Islet of Langerhans (tissue), 1 donor: ENCODE data around the gene TMEM14A.
A peak's percentile ranks its signal among the peaks of the same experiment; 100 is the strongest.
"Not testable (repeated sequence)": the region's sequence is repeated elsewhere in the genome, so short reads cannot be mapped to it uniquely, and the experiment has no call there.

ENCODE experiments used
- FAIRE-seq: peaks from one replicate; lab custom pipeline; 2011; peaks lifted over from hg19 to GRCh38; lab: Jason Lieb, UNC

TMEM14A gene

GRCh38 chr6:52670502-52671409 is at the start of gene TMEM14A:
TSS of gene TMEM14A (plus strand) at chr6:52671113. CDS start at chr6:52677103, 5,990 bp downstream.
- no peak for FAIRE-seq

- FAIRE-seq, result no peak
Measured at GRCh38 chr6:52621631-52622030, 49.3 kb upstream of the TMEM14A start.

GRCh38 chr6:52622810-52623209 is 48.1 kb upstream of the TMEM14A start:
- FAIRE-seq, result no peak

GRCh38 chr6:52632011-52632410 is 38.9 kb upstream of the TMEM14A start:
- FAIRE-seq, result no peak

- FAIRE-seq, result peak; percentile 68
Measured at GRCh38 chr6:52634211-52634610, 36.7 kb upstream of the TMEM14A start.

DNA sequence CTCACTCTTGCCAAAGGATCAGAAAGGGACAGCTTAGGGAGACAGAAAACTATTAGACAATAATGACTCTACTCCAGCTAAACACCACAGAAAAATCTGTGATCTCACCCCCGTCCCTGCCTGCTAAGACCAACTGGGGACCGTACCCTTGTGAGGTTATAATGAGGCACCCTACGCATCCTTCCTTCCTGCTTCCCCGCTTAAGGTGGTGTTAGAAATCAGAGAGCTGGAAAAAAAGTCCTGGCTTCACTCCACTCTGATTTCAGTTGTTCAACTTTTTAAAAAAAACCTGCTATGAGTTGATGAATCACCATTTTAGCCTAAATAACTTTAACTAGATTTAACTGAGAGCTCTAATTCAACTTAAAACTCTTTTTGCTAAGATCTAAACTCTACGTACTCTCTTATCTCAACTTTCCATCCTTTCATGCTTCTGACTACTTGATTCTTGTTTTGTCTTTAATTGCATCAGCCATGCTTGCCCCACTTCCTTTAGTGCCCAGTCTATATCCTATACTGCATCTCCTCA is 35.8 kb upstream of the TMEM14A start:
- FAIRE-seq, result no peak

DNA sequence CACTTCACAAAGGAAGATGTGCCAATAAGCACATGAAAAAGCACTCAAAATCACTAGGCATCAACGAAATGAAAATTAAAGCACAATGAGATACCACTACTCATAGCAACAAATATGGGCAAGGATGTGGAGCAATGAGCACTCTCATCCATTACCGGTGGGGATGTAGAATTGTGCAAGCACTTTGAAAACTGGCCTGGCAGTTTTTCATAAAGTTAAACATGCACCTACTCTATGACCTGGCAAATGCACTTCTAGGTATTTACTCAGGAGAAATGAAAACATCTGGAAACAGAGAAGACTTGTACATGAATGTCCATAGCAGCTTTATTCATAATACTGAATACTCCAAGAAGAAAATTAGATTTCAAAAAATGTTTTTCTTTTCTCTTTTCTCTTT is 34.1 kb upstream of the TMEM14A start:
- FAIRE-seq, result no peak

GRCh38 chr6:52639493-52639892 is 31.4 kb upstream of the TMEM14A start:
- no peak for FAIRE-seq

- no peak for FAIRE-seq
Measured at GRCh38 chr6:52640170-52640569, 30.7 kb upstream of the TMEM14A start.

DNA sequence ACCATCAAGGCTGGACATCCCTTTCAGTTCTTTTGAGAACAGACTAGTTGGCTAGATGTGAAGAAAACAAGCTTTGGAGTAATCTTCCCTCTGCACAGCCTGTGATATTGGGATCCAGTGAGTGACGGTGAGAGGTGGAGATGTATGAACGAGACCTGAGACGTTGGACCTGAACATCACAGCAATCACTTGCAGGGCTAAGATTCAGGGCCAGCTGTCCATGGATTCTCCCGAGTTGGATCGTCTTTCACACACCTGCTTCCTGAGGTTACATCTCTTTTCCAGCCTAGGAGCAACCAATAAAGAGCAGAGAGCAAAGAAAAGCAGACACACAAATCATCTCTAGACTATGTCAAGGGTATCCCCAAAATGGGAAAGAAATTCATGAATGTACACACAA is 30.0 kb upstream of the TMEM14A start:
- no peak for FAIRE-seq

- no peak for FAIRE-seq
Measured at GRCh38 chr6:52641388-52641787, 29.5 kb upstream of the TMEM14A start.

- no peak for FAIRE-seq
Measured at GRCh38 chr6:52641826-52642225, 29.1 kb upstream of the TMEM14A start.

DNA sequence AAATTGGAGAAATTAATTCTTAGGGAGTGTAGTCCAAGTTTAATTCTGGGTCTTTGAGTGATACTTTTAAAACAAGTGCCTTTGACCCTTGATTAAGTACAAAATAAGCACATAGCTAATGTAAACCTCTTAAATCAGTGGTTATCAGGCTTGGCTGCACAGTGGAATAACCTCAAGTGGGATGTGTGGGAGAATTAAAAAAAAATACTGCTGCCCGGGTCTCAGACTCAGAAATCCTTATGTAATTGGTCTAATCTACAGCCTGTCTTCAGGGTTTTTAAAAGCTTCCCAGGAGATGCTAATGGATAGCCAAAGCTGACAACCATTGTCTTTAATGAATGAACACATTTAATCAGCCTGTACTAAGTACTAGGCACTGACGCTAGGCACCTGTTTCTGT is 28.5 kb upstream of the TMEM14A start:
- no peak for FAIRE-seq

GRCh38 chr6:52643158-52643557 is 27.8 kb upstream of the TMEM14A start:
- no peak for FAIRE-seq

GRCh38 chr6:52644253-52644652 is 26.7 kb upstream of the TMEM14A start:
- FAIRE-seq, result no peak

DNA sequence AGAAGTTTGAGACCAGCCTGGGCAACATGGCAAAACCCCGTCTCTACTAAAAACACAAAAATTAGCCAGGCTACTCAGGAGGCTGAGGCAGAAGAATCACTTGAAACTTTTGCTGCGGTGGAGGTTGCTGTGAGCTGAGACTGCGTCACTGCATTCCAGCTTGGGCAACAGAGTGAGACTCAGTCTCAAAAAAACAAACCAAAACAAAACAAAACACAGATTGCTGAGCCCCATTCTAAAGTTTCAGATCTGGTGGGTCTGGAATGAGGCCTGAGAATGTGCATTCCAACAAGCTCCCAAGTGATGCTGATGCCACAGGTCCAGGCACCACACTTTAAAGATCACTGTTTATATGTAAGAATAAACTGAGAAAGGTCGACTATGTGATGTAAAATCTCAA is 24.9 kb upstream of the TMEM14A start:
- FAIRE-seq, result no peak

DNA sequence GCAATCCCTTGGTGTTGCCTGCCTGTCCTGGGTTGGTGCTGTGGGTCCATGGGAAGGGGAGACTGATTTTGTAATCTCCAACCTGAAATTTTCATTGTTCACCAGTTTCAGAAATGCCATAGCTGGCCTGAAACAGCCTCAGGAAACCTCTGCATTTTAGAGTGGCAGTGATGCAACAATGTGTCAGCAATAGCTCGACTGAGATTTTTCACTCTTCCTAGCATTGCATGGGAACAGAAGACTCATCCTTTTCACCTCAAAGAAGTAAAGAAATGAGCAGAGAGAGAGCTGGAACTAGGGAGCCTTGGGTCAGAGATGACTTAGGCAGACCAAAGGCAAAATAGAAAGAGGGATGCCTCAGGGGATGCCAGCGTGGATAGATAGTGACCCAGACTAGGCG is 23.7 kb upstream of the TMEM14A start:
- no peak for FAIRE-seq

- no peak for FAIRE-seq
Measured at GRCh38 chr6:52649536-52650160, 21.3 kb upstream of the TMEM14A start.

GRCh38 chr6:52650941-52651340 is 20.0 kb upstream of the TMEM14A start:
- FAIRE-seq, result no peak

DNA sequence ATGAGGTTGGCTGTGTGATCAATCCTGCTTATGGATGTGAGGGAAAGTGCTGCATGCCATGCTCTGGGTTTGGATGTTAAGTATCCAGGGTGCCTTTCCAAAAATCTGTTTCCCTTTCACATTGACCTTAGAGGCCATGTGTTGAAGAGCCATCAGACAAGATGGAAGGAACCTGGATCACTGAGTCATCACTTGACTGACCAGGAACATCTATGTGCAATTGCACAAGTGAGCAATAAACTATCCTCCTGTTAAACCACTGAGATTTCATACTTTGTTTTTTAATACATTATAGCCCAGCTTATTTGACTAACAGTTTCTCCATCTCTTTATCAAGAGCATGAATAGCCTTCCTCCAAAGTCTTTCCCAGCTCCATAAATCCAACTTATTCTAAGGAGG is 17.8 kb upstream of the TMEM14A start:
- no peak for FAIRE-seq

- no peak for FAIRE-seq
Measured at GRCh38 chr6:52654007-52654406, 16.9 kb upstream of the TMEM14A start.

DNA sequence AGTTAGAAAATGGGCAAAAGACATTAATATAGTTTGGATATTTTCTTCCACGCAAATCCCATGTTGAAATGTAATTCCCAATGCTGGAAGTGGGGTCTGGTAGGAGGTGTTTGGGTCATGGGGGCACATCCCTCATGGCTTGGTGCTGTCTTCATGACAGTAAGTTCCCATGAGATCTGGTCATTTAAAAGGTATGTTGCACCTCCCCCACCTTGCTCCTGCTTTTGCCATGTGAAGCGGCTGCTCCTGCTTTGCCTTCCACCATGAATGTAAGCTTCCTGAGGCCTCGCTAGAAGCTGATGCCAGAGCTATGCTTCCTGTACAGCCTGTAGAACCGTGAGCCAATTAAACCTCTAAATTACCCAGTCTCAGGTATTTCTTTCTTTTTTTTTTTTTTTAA is 16.3 kb upstream of the TMEM14A start:
- FAIRE-seq, result no peak

DNA sequence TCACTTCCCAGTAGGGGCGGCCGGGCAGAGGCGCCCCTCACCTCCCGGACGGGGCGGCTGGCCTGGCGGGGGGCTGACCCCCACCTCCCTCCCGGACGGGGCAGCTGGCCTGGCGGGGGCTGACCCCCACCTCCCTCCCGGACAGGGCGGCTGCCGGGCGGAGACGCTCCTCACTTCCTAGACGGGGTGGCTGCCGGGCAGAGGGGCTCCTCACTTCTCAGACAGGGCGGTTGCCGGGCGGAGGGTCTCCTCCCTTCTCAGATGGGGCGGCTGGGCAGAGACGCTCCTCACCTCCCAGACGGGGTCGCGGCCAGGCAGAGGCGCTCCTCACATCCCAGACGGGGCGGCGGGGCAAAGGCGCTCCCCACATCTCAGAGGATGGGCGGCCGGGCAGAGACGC is 15.0 kb upstream of the TMEM14A start:
- FAIRE-seq, result not testable (repeated sequence)

GRCh38 chr6:52657870-52658269 is 13.0 kb upstream of the TMEM14A start:
- FAIRE-seq, result no peak
